PC-3 (cell line): ENCODE data around the gene PRMT1. TPM values are rescaled to one million over a fixed set of nuclear protein-coding genes. Genes with fewer than 3 reads are reported as not detected.

Experiments
- ATAC-seq: fragments of 200-7000 bp; cut with Tn5 transposase; 2 replicates; pipeline ENCODE4 v1.9.1; 2020; ENCODE audit warnings: mild to moderate bottlenecking, moderate library complexity
- BruUV-seq: library from RNA; stranded (reverse); fragments of 400-500 nt; replicated peaks from 2 replicates; lab custom pipeline; 2021; lab: Mats Ljungman, UMichigan
- CTCF ChIA-PET: fragments of 300-600 bp; sonication (Branson Sonifier 250); formaldehyde crosslinking; loops from one replicate; lab custom pipeline; 2022; ENCODE audit warnings: antibody characterized with exemption; lab: Charles Lee
- POLR2A ChIA-PET: fragments of 300-600 bp; sonication (Branson Sonifier 250); formaldehyde crosslinking; loops from one replicate; lab custom pipeline; 2022; ENCODE audit warnings: antibody characterized with exemption; ENCODE audit not compliant: unreplicated experiment; lab: Charles Lee
- DNase-seq: peaks from one replicate; pipeline ENCODE4 v3.0.0-alpha.2; 2015
- H2AFZ ChIP-seq: fragments of 300-600 bp; sonication (generic); 2 replicates; pipeline ENCODE4 v1.6.0; 2016; ENCODE audit warnings: antibody characterized with exemption, low read length
- H3F3A ChIP-seq: fragments of 300-600 bp; sonication (generic); one replicate; pipeline ENCODE4 v1.6.0; 2017; ENCODE audit warnings: antibody characterized with exemption, low read length, control low read depth, mild to moderate bottlenecking; ENCODE audit not compliant: unreplicated experiment
- H3K27ac ChIP-seq: fragments of 300-600 bp; sonication (generic); 2 replicates; pipeline ENCODE4 v1.5.1; 2016; ENCODE audit warnings: mild to moderate bottlenecking, low read length
- H3K27me3 ChIP-seq: fragments of 300-600 bp; sonication (generic); 2 replicates; pipeline ENCODE4 v1.6.1; 2016; ENCODE audit warnings: low read length, mixed read lengths
- H3K36me3 ChIP-seq: fragments of 300-600 bp; sonication (generic); 2 replicates; pipeline ENCODE4 v1.6.1; 2016; ENCODE audit warnings: low read depth, mixed run types, low read length, mixed read lengths
- H3K4me1 ChIP-seq: fragments of 300-600 bp; sonication (generic); 2 replicates; pipeline ENCODE4 v1.5.1; 2016; ENCODE audit warnings: low read length; ENCODE audit not compliant: insufficient read depth
- H3K4me2 ChIP-seq: fragments of 300-600 bp; sonication (generic); 2 replicates; pipeline ENCODE4 v1.6.0; 2016; ENCODE audit warnings: low read length
- H3K4me3 ChIP-seq: fragments of 300-600 bp; sonication (generic); 2 replicates; pipeline ENCODE4 v1.5.1; 2016; ENCODE audit warnings: mild to moderate bottlenecking, low read length, mixed read lengths
- H3K79me2 ChIP-seq: fragments of 300-600 bp; sonication (generic); 2 replicates; pipeline ENCODE4 v1.6.1; 2017; ENCODE audit warnings: low read length, mixed read lengths
- H3K9ac ChIP-seq: fragments of 300-600 bp; sonication (generic); 2 replicates; pipeline ENCODE4 v1.6.0; 2016; ENCODE audit warnings: mild to moderate bottlenecking, low read length
- H3K9me2 ChIP-seq: fragments of 300-600 bp; sonication (generic); replicated peaks from 2 replicates; pipeline ENCODE4 v1.6.1; 2016; ENCODE audit warnings: mixed run types, low read length, mixed read lengths
- H3K9me3 ChIP-seq: fragments of 300-600 bp; sonication (generic); 2 replicates; pipeline ENCODE4 v1.6.1; 2016; ENCODE audit warnings: low read length, mixed read lengths
- H4K20me1 ChIP-seq: fragments of 300-600 bp; sonication (generic); 2 replicates; pipeline ENCODE4 v1.6.1; 2016; ENCODE audit warnings: low read length, mixed read lengths
- CTCF ChIP-seq: fragments of 300-600 bp; sonication (generic); conservative IDR thresholded peaks from 2 replicates; pipeline ENCODE4 v1.5.1; 2017; ENCODE audit warnings: antibody characterized with exemption, low read depth, mild to moderate bottlenecking, low read length
- EZH2 ChIP-seq: fragments of 300-600 bp; sonication (generic); IDR thresholded peaks from one replicate; pipeline ENCODE4 v1.6.1; 2017; ENCODE audit warnings: antibody characterized with exemption, mild to moderate bottlenecking, low read length; ENCODE audit not compliant: unreplicated experiment
- EZH2phosphoT487 ChIP-seq: fragments of 300-600 bp; sonication (generic); IDR thresholded peaks from 2 replicates; pipeline ENCODE4 v1.6.1; 2018; ENCODE audit warnings: mild to moderate bottlenecking, antibody characterized with exemption, low read length, borderline replicate concordance
- intact Hi-C: fragments of 100-400 bp; cut with micrococcal nuclease; formaldehyde crosslinking; loops from 2 replicates; pipeline ENCODE4 v1.9.0; 2023
- total RNA-seq: library from RNA; depleted of rRNA; stranded (reverse); fragments of >200 nt; gene quantifications from 2 replicates; pipeline ENCODE4 v1.2.3, GENCODE V29; 2014

PRMT1 gene
- total RNA-seq, 1 experiment from 2014 or later, result 625 TPM

GRCh38 chr19:49704888-49705642 is 28.0 kb downstream of the PRMT1 start:
- H3K9ac ChIP-seq, result no peak overlapping the region
- no peaks in the 10 kb centered on the region for H3K27me3 ChIP-seq
- intact Hi-C loops, result no loop called here
- no peaks in the 10 kb centered on the region for H4K20me1 ChIP-seq
- ATAC-seq, result no peak
- H3K27ac ChIP-seq, result no peak overlapping the region
- H3F3A ChIP-seq, result no peaks in the 10 kb centered on the region
- BruUV-seq, result no TSS peak
- no peaks in the 10 kb centered on the region for H3K4me1 ChIP-seq
- TF ChIP-seq EZH2 (no peak), EZH2phosphoT487 (no peak), CTCF (no peak)
- H3K36me3 ChIP-seq, result no peaks in the 10 kb centered on the region
- no peak overlapping the region for H3K4me3 ChIP-seq
- no peaks in the 10 kb centered on the region for H3K79me2 ChIP-seq
- CTCF ChIA-PET, result no interaction called here
- no peaks in the 10 kb centered on the region for H3K9me3 ChIP-seq
- no peak overlapping the region for H3K4me2 ChIP-seq
- POLR2A ChIA-PET, result no interaction called here
- no peaks in the 10 kb centered on the region for H3K9me2 ChIP-seq
- DNase-seq, result no peak
- no peak overlapping the region for H2AFZ ChIP-seq

- ATAC-seq (no peak), DNase-seq (no peak)
- Histone ChIP-seq H3F3A (no peaks in the 10 kb centered on the region), H3K36me3 (no peaks in the 10 kb centered on the region), H3K79me2 (no peaks in the 10 kb centered on the region), H4K20me1 (no peaks in the 10 kb centered on the region), H3K9me2 (no peaks in the 10 kb centered on the region), H3K9ac (no peak overlapping the region), H3K27me3 (no peaks in the 10 kb centered on the region), H2AFZ (no peak overlapping the region), H3K4me2 (no peak overlapping the region), H3K4me3 (no peak overlapping the region), H3K27ac (no peak overlapping the region), H3K9me3 (no peaks in the 10 kb centered on the region), H3K4me1 (peaks cover 7% of the 10 kb centered on the region; the same call in 1 of the 2 replicates)
- ChIA-PET POLR2A (no interaction called here), CTCF (no interaction called here)
- BruUV-seq, result no TSS peak
- intact Hi-C loops, result no loop called here
- no peak for TF ChIP-seq CTCF
- no peak for TF ChIP-seq EZH2
- TF ChIP-seq EZH2phosphoT487, result no peak
These were observed 28.8 kb downstream of the PRMT1 start for GRCh38 chr19:49705919-49706318.

DNA sequence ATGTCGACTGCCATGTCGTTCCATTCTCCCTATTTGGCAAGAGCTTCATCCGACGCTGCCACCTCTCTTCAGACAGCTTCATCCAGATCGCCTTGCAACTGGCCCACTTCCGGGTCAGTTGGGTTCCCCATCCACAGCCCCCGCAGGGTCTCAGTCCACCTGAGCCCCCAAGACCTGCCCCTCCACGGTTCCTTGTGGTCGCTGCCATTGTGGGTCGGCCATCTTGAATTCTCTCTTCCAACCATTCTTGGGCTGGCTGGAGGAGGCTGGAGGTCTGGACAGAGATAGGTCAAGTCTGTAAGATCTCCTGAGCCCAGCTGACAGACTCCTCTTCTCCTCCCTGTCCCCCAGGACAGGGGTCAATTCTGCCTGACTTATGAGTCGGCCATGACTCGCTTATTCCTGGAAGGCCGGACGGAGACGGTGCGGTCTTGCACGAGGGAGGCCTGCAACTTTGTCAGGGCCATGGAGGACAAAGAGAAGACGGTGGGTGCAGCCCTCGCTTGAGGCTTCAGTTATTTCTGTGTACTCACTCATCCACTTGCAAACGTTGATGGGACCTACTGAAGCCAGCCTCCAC is 33.4 kb downstream of the PRMT1 start:
- no peaks in the 10 kb centered on the region for H3F3A ChIP-seq
- H3K27me3 ChIP-seq, result no peaks in the 10 kb centered on the region
- TF ChIP-seq EZH2phosphoT487 (no peak), EZH2 (no peak), CTCF (no peak)
- ATAC-seq (peak; percentile 46), DNase-seq (peak; percentile 72)
- CTCF ChIA-PET, result no interaction called here
- no peak overlapping the region for H3K4me2 ChIP-seq
- intact Hi-C loops, result no loop called here
- no peaks in the 10 kb centered on the region for H3K79me2 ChIP-seq
- BruUV-seq, result no TSS peak
- no peaks in the 10 kb centered on the region for H3K9me2 ChIP-seq
- H3K36me3 ChIP-seq, result no peaks in the 10 kb centered on the region
- no peak overlapping the region for H3K27ac ChIP-seq
- H3K9ac ChIP-seq, result no peak overlapping the region
- no peak overlapping the region for H3K4me3 ChIP-seq
- peak overlapping the region; percentile 64 for H2AFZ ChIP-seq
- peaks cover 21% of the 10 kb centered on the region for H3K4me1 ChIP-seq
- no peaks in the 10 kb centered on the region for H4K20me1 ChIP-seq
- POLR2A ChIA-PET, result interaction anchor here (0.5 kb wide), 1 partner anchor 138 kb away, joined by 8 read pairs; no protein-coding TSS in a partner anchor
- H3K9me3 ChIP-seq, result no peaks in the 10 kb centered on the region
